Measurements from ENCODE around the gene KRTAP10-6.
"Not testable (repeated sequence)": the region's sequence is repeated elsewhere in the genome, so short reads cannot be mapped to it uniquely, and the experiment has no call there.

Gene KRTAP10-6

GRCh38 chr21:44592446-44593311, at the start of gene KRTAP10-6:
Gene KRTAP10-6, minus strand, starts transcription at chr21:44592505. Its CDS starts 21 bp downstream, at chr21:44592484.
- no peaks in the 10 kb centered on the region for H3K36me3 Mint-ChIP-seq (ENCODE audit: low read depth)
- no peaks in the 10 kb centered on the region for H3K4me1 Mint-ChIP-seq (ENCODE audit: low read depth)
- H3K4me3 Mint-ChIP-seq: no peak within 1 kb of the TSS
- no peak within 1 kb of the TSS for H3K27ac Mint-ChIP-seq
- DNase-seq: peak; percentile 14
- H3K27me3 Mint-ChIP-seq: peaks cover 4% of the 10 kb centered on the region
- H3K9me3 Mint-ChIP-seq: no peaks in the 10 kb centered on the region

- peaks cover 9% of the 10 kb centered on the region for H3K27me3 Mint-ChIP-seq
- H3K9me3 Mint-ChIP-seq: peaks cover 40% of the 10 kb centered on the region
- H3K36me3 Mint-ChIP-seq (ENCODE audit: low read depth): peaks cover 8% of the 10 kb centered on the region
- no peak overlapping the region for H3K27ac Mint-ChIP-seq
- H3K4me3 Mint-ChIP-seq: no peak overlapping the region
- DNase-seq: no peak
- H3K4me1 Mint-ChIP-seq (ENCODE audit: low read depth): no peaks in the 10 kb centered on the region
These were observed 48.5 kb upstream of the KRTAP10-6 start for GRCh38 chr21:44640761-44641160.

- H3K27ac Mint-ChIP-seq: no peak overlapping the region
- no peak for DNase-seq
- H3K4me1 Mint-ChIP-seq (ENCODE audit: low read depth): no peaks in the 10 kb centered on the region
- peaks cover 30% of the 10 kb centered on the region for H3K9me3 Mint-ChIP-seq
- peaks cover 9% of the 10 kb centered on the region for H3K27me3 Mint-ChIP-seq
- no peak overlapping the region for H3K4me3 Mint-ChIP-seq
- H3K36me3 Mint-ChIP-seq (ENCODE audit: low read depth): peaks cover 2% of the 10 kb centered on the region
These were observed 47.0 kb upstream of the KRTAP10-6 start for GRCh38 chr21:44639331-44639655.

GRCh38 chr21:44638506-44639330, 46.4 kb upstream of the KRTAP10-6 start:
- H3K9me3 Mint-ChIP-seq: peaks cover 24% of the 10 kb centered on the region
- not testable (repeated sequence) for H3K4me3 Mint-ChIP-seq; H3K4me1 Mint-ChIP-seq (ENCODE audit: low read depth); H3K27ac Mint-ChIP-seq; H3K36me3 Mint-ChIP-seq (ENCODE audit: low read depth); DNase-seq; H3K27me3 Mint-ChIP-seq

GRCh38 chr21:44637851-44638348, 45.6 kb upstream of the KRTAP10-6 start:
- DNase-seq; H3K4me1 Mint-ChIP-seq (ENCODE audit: low read depth); H3K27me3 Mint-ChIP-seq; H3K4me3 Mint-ChIP-seq; H3K36me3 Mint-ChIP-seq (ENCODE audit: low read depth); H3K27ac Mint-ChIP-seq: not testable (repeated sequence)
- H3K9me3 Mint-ChIP-seq: peaks cover 20% of the 10 kb centered on the region

- no peaks in the 10 kb centered on the region for H3K4me1 Mint-ChIP-seq (ENCODE audit: low read depth)
- H3K27me3 Mint-ChIP-seq: peaks cover 9% of the 10 kb centered on the region
- no peak within 1 kb of the TSS for H3K4me3 Mint-ChIP-seq
- peaks cover 19% of the 10 kb centered on the region for H3K9me3 Mint-ChIP-seq
- DNase-seq: no peak
- no peaks in the 10 kb centered on the region for H3K36me3 Mint-ChIP-seq (ENCODE audit: low read depth)
- no peak within 1 kb of the TSS for H3K27ac Mint-ChIP-seq
These were observed 44.9 kb upstream of the KRTAP10-6 start, which contains the start of gene KRTAP10-10 for GRCh38 chr21:44637018-44637850. Gene KRTAP10-10, plus strand, starts transcription at chr21:44637356. Its CDS starts 62 bp downstream, at chr21:44637418.

GRCh38 chr21:44636209-44637017, 44.1 kb upstream of the KRTAP10-6 start:
- Mint-ChIP-seq H3K9me3 (peaks cover 22% of the 10 kb centered on the region), H3K4me3 (no peak overlapping the region)
- DNase-seq: no peak

GRCh38 chr21:44632067-44632466, 39.8 kb upstream of the KRTAP10-6 start:
- Mint-ChIP-seq H3K4me1 (ENCODE audit: low read depth) (peaks cover 18% of the 10 kb centered on the region), H3K4me3 (no peak overlapping the region), H3K27ac (no peak overlapping the region), H3K36me3 (ENCODE audit: low read depth) (peaks cover 3% of the 10 kb centered on the region), H3K27me3 (no peaks in the 10 kb centered on the region), H3K9me3 (peaks cover 28% of the 10 kb centered on the region)
- DNase-seq: no peak

More at GRCh38 chr21:44636209-44637017, 44.1 kb upstream of the KRTAP10-6 start:
- Mint-ChIP-seq H3K4me1 (ENCODE audit: low read depth) (no peaks in the 10 kb centered on the region), H3K27me3 (peaks cover 9% of the 10 kb centered on the region), H3K27ac (no peak overlapping the region), H3K36me3 (ENCODE audit: low read depth) (no peaks in the 10 kb centered on the region)

GRCh38 chr21:44630440-44630839, 38.1 kb upstream of the KRTAP10-6 start:
- no peak overlapping the region for H3K4me3 Mint-ChIP-seq
- H3K27ac Mint-ChIP-seq: peak overlapping the region; percentile 66
- peak; percentile 28 for DNase-seq
- H3K27me3 Mint-ChIP-seq: no peaks in the 10 kb centered on the region
- peaks cover 20% of the 10 kb centered on the region for H3K4me1 Mint-ChIP-seq (ENCODE audit: low read depth)
- peaks cover 28% of the 10 kb centered on the region for H3K9me3 Mint-ChIP-seq
- H3K36me3 Mint-ChIP-seq (ENCODE audit: low read depth): peaks cover 3% of the 10 kb centered on the region

GRCh38 chr21:44628707-44629391, 36.5 kb upstream of the KRTAP10-6 start:
- Mint-ChIP-seq H3K9me3 (peaks cover 41% of the 10 kb centered on the region), H3K4me1 (ENCODE audit: low read depth) (peaks cover 20% of the 10 kb centered on the region), H3K27me3 (no peaks in the 10 kb centered on the region), H3K27ac (no peak overlapping the region), H3K4me3 (no peak overlapping the region), H3K36me3 (ENCODE audit: low read depth) (peaks cover 3% of the 10 kb centered on the region)
- DNase-seq: no peak

- not testable (repeated sequence) for H3K4me3 Mint-ChIP-seq; DNase-seq; H3K27ac Mint-ChIP-seq; H3K36me3 Mint-ChIP-seq (ENCODE audit: low read depth); H3K27me3 Mint-ChIP-seq
- Mint-ChIP-seq H3K9me3 (peaks cover 47% of the 10 kb centered on the region), H3K4me1 (ENCODE audit: low read depth) (peaks cover 20% of the 10 kb centered on the region)
These were observed 35.5 kb upstream of the KRTAP10-6 start for GRCh38 chr21:44627831-44628233.

- H3K27ac Mint-ChIP-seq; H3K36me3 Mint-ChIP-seq (ENCODE audit: low read depth); H3K27me3 Mint-ChIP-seq; DNase-seq; H3K4me3 Mint-ChIP-seq: not testable (repeated sequence)
- Mint-ChIP-seq H3K4me1 (ENCODE audit: low read depth) (peaks cover 20% of the 10 kb centered on the region), H3K9me3 (peaks cover 51% of the 10 kb centered on the region)
These were observed 35.0 kb upstream of the KRTAP10-6 start for GRCh38 chr21:44627181-44627822.
